Daoy (cell line): Measurements from ENCODE around the gene CNFN. TPM values are rescaled to one million over a fixed set of nuclear protein-coding genes. Genes with fewer than 3 reads are reported as not detected.
"Not testable (repeated sequence)": the region's sequence is repeated elsewhere in the genome, so short reads cannot be mapped to it uniquely, and the experiment has no call there.

Source experiments
- DNase-seq: peaks from one replicate; pipeline ENCODE4 v3.0.0-alpha.2; 2015; ENCODE audit warnings: low read depth
- total RNA-seq: library from RNA; depleted of rRNA; stranded (reverse); fragments of >200 nt; shearing (Covaris generic); gene quantifications from 2 replicates; pipeline ENCODE4 v1.2.3, GENCODE V29; 2014; rRNA removed

CNFN gene
- total RNA-seq, 1 experiment from 2014 or later = 2.0 TPM

GRCh38 chr19:42351079-42351735 is 38.9 kb downstream of the CNFN start:
- DNase-seq = no peak

DNA sequence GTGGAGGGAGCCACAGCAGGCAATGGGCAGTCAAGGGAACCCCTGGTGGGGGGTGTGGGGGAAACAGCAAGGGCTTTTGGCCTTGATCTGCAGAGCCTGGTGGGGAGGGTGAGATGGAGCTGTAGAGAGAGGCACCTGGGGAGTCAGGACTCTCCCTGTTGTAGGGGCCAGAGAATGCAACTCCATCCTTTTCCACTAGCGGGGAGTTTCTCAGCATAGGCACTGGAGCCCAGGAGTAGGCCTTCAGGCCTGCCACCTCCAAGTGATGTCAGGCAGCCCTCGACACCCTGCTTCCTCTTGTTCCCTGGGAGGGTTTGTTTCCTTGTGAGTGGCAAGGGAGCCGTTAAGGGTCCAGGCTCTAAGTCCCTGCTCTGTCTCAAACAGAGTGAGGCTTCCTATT is 39.7 kb downstream of the CNFN start:
- DNase-seq = no peak

- DNase-seq = no peak
Measured at GRCh38 chr19:42349378-42350107, 40.6 kb downstream of the CNFN start.

- DNase-seq = no peak
Measured at GRCh38 chr19:42348211-42348610, 41.9 kb downstream of the CNFN start.

GRCh38 chr19:42345191-42345812 is 44.8 kb downstream of the CNFN start:
- DNase-seq = no peak

DNA sequence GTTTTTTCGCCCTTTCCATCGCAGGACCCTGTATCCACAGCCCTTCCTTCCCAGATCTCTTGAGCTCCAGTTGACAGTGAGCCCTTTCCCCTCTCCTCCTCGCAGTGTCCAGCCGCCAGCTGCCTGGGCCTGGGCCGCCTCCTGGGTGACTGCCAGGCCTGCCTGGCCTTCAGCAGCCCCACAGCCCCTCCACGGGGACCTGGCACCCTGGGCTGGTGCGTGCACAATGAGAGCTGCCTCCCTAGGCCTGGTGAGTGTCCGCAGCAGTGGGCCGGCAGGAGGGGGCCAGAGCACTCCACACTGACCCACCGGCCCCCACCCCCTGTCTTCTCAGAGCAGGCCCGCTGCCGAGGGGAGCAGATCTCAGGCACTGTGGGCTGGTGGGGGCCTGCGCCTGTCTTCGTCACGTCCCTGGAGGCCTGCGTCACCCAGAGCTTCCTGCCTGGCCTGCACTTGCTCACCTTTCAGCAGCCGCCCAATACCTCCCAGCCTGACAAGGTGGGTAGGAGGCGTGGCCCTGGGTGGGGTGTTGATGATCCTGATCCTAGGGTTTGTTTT is 45.7 kb downstream of the CNFN start:
- no peak for DNase-seq

DNA sequence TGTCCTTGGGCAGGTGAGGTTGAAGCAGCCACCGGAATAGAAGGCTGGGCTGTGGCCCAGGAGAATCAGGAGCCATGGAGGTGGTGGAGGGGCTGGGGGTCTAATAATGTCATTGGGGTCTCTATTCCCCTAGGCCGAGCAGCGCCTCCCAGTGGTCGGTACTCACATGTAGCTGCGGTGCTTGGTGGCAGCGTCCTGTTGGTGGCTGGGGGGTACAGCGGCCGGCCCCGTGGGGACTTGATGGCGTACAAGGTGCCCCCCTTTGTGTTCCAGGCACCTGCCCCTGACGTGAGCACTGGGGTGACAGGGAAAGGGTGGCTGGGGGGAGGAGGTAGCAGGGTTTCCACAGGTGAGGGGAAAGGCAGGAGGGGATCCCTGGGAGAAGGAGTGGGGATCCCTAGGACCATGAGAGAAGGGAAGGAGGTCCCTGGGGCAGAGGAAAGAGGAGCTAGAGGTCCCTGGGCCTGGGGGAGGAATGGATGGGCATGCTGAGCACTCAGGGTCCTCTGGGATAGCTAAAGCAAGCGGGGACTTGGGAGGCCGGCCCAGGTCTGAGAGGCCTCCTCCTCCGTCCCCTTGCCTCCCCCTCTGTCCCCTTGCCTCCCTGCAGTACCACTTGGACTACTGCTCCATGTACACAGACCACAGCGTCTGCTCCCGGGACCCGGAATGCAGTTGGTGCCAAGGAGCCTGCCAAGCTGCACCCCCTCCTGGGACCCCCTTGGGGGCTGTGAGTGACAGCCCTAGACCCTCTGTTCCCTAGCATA is 46.6 kb downstream of the CNFN start:
- DNase-seq = no peak

GRCh38 chr19:42339922-42340321 is 50.2 kb downstream of the CNFN start:
- DNase-seq = not testable (repeated sequence)

GRCh38 chr19:42339126-42339860 is 50.8 kb downstream of the CNFN start:
- DNase-seq = not testable (repeated sequence)

Other genes with a start within 250 kb of the CNFN start
- gene DEDD2, start 172.6 kb downstream of the CNFN start, total RNA-seq = 33.7 and 39.0 TPM in 2 replicates
- gene ZNF526, start 170.0 kb downstream of the CNFN start, total RNA-seq = 4.3 and 9.1 TPM in 2 replicates
- gene GSK3A, start 147.7 kb downstream of the CNFN start, total RNA-seq = 31.1 and 44.7 TPM in 2 replicates
- gene ERF, start 135.2 kb downstream of the CNFN start, total RNA-seq = 23.8 and 30.8 TPM in 2 replicates
- 8.1 and 17.4 TPM in 2 replicates for gene CIC, start 121.0 kb downstream of the CNFN start, total RNA-seq
- gene PRR19, start 88.2 kb downstream of the CNFN start, total RNA-seq = 0.51 and 2.2 TPM in 2 replicates
- 54.7 and 75.0 TPM in 2 replicates for gene PAFAH1B3, start 87.7 kb downstream of the CNFN start, total RNA-seq
- gene TMEM145, start 77.0 kb downstream of the CNFN start, total RNA-seq = 0.30 and 0.51 TPM in 2 replicates
- 11.0 and 11.6 TPM in 2 replicates for gene MEGF8, start 64.7 kb downstream of the CNFN start, total RNA-seq
- 6.7 and 7.4 TPM in 2 replicates for gene LIPE, start 37.1 kb upstream of the CNFN start, total RNA-seq
- gene CXCL17, start 52.6 kb upstream of the CNFN start, total RNA-seq = not detected in 2 replicates
- gene CEACAM1, start 138.2 kb upstream of the CNFN start, total RNA-seq = 0.17 TPM in 1 of 2 replicates, not detected in the other
- gene CEACAM8, start 204.6 kb upstream of the CNFN start, total RNA-seq = not detected in 2 replicates